Lung (tissue), 12 donors: ENCODE measurements around the gene SKOR1. TPM values are rescaled to one million over a fixed set of nuclear protein-coding genes. Genes with fewer than 3 reads are reported as not detected.

ENCODE experiments used
- ATAC-seq: fragments of 200-7000 bp; cut with Tn5 transposase; one replicate; pipeline ENCODE4 v1.9.1; 2020; ENCODE audit warnings: moderate number of reproducible peaks; ENCODE audit not compliant: insufficient read depth, low FRiP score
- DNase-seq, 3 donors: peaks; one replicate each; pipeline ENCODE4 v3.0.0-alpha.2; 2013 to 2017
- H3K27ac ChIP-seq, 2 donors: one replicate each; pipeline ENCODE4 v1.5.1; 2013; ENCODE audit warnings: mild to moderate bottlenecking in 2 of 2, moderate library complexity in 2 of 2, control low read depth in 1 of 2, inconsistent platforms in 1 of 2, low read depth in 1 of 2, low read length in 1 of 2
- H3K27me3 ChIP-seq, 3 donors: one replicate each; pipeline ENCODE4 v1.5.1; 2013; ENCODE audit warnings: low read length in 2 of 3; ENCODE audit not compliant: control insufficient read depth in 3 of 3, insufficient read depth in 3 of 3
- H3K36me3 ChIP-seq, 4 donors: one replicate each; pipeline ENCODE4 v1.5.1; 2013; ENCODE audit warnings: low read length in 4 of 4, mild to moderate bottlenecking in 1 of 4, moderate library complexity in 1 of 4; ENCODE audit not compliant: control insufficient read depth in 4 of 4, insufficient read depth in 4 of 4
- H3K4me1 ChIP-seq, 5 donors: one replicate each; pipeline ENCODE4 v1.5.1; 2013; ENCODE audit warnings: low read length in 5 of 5, mild to moderate bottlenecking in 2 of 5, moderate library complexity in 1 of 5; ENCODE audit not compliant: control insufficient read depth in 5 of 5, insufficient read depth in 5 of 5
- H3K4me3 ChIP-seq: one replicate; pipeline ENCODE4 v1.5.1; 2013; ENCODE audit warnings: mild to moderate bottlenecking, control low read depth, moderate library complexity
- H3K9ac ChIP-seq, 2 donors: one replicate each; pipeline ENCODE4 v1.5.1; 2013; ENCODE audit warnings: low read length in 2 of 2, control low read depth in 1 of 2; ENCODE audit not compliant: insufficient read depth in 1 of 2
- H3K9me3 ChIP-seq, 4 donors: one replicate each; pipeline ENCODE4 v1.5.1; 2013; ENCODE audit warnings: low read length in 3 of 4, mild to moderate bottlenecking in 1 of 4, moderate library complexity in 1 of 4; ENCODE audit not compliant: control insufficient read depth in 4 of 4, insufficient read depth in 3 of 4
- CTCF ChIP-seq: IDR thresholded peaks from 2 replicates; pipeline ENCODE4 v1.5.1; 2012; ENCODE audit warnings: mild to moderate bottlenecking; ENCODE audit errors: control extremely low read depth, extremely low read depth
- WGBS, 2 donors: extraction: QIAGEN DNeasy Blood & Tissue Kit; methylation state at CpG; one replicate each; pipeline ENCODE4 v1.1.7; 2013; 5-methylcytosine and 5-hydroxymethylcytosine counted together
- polyA plus RNA-seq, 2 donors: library from polyadenylated mRNA; stranded (reverse); fragments of 200-250 nt; gene quantifications; one replicate each; pipeline ENCODE4 v1.2.1, GENCODE V29; 2013
- total RNA-seq, 2 donors: library from RNA; depleted of rRNA in 1 of 2; stranded (reverse); fragments of >200 nt in 1 of 2; gene quantifications; one replicate each; pipeline ENCODE4 v1.2.1, GENCODE V29; 2014 to 2021
- donor health status: control.
- donor health status: control.
- donor health status: Bipolar disorder and iron deficiency.
- donor health status: healthy.
- donor health status: DM: yes; HTN: yes; CAD: no.

SKOR1 gene
- total and polyA plus RNA-seq, 4 donors: 0.17 to 0.46 (median 0.31) TPM

- Histone ChIP-seq H3K27me3 (no peaks in the 10 kb centered on the region), H3K36me3 (no peaks in the 10 kb centered on the region), H3K9ac (no peak overlapping the region), H3K9me3 (peaks cover 0 to 1% (median 0%) of the 10 kb centered on the region in 4 donors), H3K4me1 (no peaks in the 10 kb centered on the region), H3K27ac (no peak overlapping the region), H3K4me3 (no peak overlapping the region)
- WGBS, 2 donors: 96 to 97% methylated on average over 3 of the region's 3 CpGs
- TF ChIP-seq CTCF: no peak
- DNase-seq: no peak
- ATAC-seq: no peak
These were observed 34.5 kb upstream of the SKOR1 start for GRCh38 chr15:67790610-67791319.

GRCh38 chr15:67792250-67792942, 32.9 kb upstream of the SKOR1 start:
- Histone ChIP-seq H3K27ac (no peak overlapping the region), H3K9me3 (peaks cover 0 to 1% (median 0%) of the 10 kb centered on the region in 4 donors), H3K36me3 (no peaks in the 10 kb centered on the region), H3K4me1 (peaks cover 0 to 2% (median 0%) of the 10 kb centered on the region in 5 donors), H3K27me3 (no peaks in the 10 kb centered on the region), H3K9ac (no peak overlapping the region), H3K4me3 (no peak overlapping the region)
- ATAC-seq: no peak
- TF ChIP-seq CTCF: no peak
- WGBS, 2 donors: 87 to 96% methylated on average over 8 of the region's 8 CpGs
- no peak for DNase-seq

- Histone ChIP-seq H3K4me1 (peaks cover 0 to 4% (median 0%) of the 10 kb centered on the region in 5 donors), H3K4me3 (no peak overlapping the region), H3K27ac (no peak overlapping the region), H3K36me3 (peaks cover 0 to 4% (median 0%) of the 10 kb centered on the region in 4 donors), H3K9me3 (peaks cover 0 to 1% (median 0%) of the 10 kb centered on the region in 4 donors), H3K9ac (no peak overlapping the region), H3K27me3 (no peaks in the 10 kb centered on the region)
- no peak for DNase-seq
- no peak for TF ChIP-seq CTCF
- WGBS, 2 donors: 85% methylated on average over 4 of the region's 4 CpGs
- ATAC-seq: no peak
These were observed 30.3 kb upstream of the SKOR1 start for GRCh38 chr15:67794832-67795574.
